Prostate gland (tissue), 2 donors: Measurements from ENCODE around the gene G2E3. TPM values are rescaled to one million over a fixed set of nuclear protein-coding genes. Genes with fewer than 3 reads are reported as not detected.
A peak's percentile ranks its signal among the peaks of the same experiment; 100 is the strongest.

Experiments used
- DNase-seq: peaks from one replicate; pipeline ENCODE4 v3.0.0-alpha.2; 2019; ENCODE audit warnings: low spot score
- H3K27ac ChIP-seq, 2 donors: fragments of 200-600 bp; sonication (generic); 2 replicates each; pipeline ENCODE4 v1.5.1; 2017 to 2019
- H3K27me3 ChIP-seq: fragments of 200-600 bp; sonication (generic); replicated peaks from 2 replicates; pipeline ENCODE4 v1.5.1; 2019; ENCODE audit not compliant: insufficient read depth
- H3K36me3 ChIP-seq, 2 donors: fragments of 200-600 bp; sonication (generic); 1 replicate in 1 of 2; 2 replicates in 1 of 2; pipeline versions ENCODE4 v1.5.1 to v1.8.1; 2017 to 2019
- H3K4me1 ChIP-seq: fragments of 200-600 bp; sonication (generic); replicated peaks from 2 replicates; pipeline ENCODE4 v1.5.1; 2019
- H3K4me3 ChIP-seq, 2 donors: fragments of 200-600 bp; sonication (generic); 2 replicates each; pipeline ENCODE4 v1.5.1; 2017 to 2019
- H3K9me3 ChIP-seq: fragments of 200-600 bp; sonication (generic); 2 replicates; pipeline ENCODE4 v1.5.1; 2017
- POLR2A ChIP-seq: fragments of 450-650 bp; IDR thresholded peaks from one replicate; pipeline ENCODE4 v1.6.1; 2016; ENCODE audit warnings: antibody characterized with exemption, mild to moderate bottlenecking
- POLR2AphosphoS5 ChIP-seq: sonication (generic); formaldehyde crosslinking; IDR thresholded peaks from one replicate; pipeline ENCODE4 v1.6.1; 2017; ENCODE audit warnings: antibody characterized with exemption
- WGBS: methylation state at CpG from one replicate; pipeline ENCODE4 v1.1.5; 2018; 5-methylcytosine and 5-hydroxymethylcytosine counted together
- intact Hi-C: fragments of 100-400 bp; cut with DNase I; formaldehyde crosslinking; loops from one replicate; pipeline ENCODE4 v1.14.2; 2022
- total RNA-seq, 2 donors: library from RNA; depleted of rRNA; stranded (reverse); fragments of >200 nt; gene quantifications; one replicate each; pipeline ENCODE4 v1.1.0, GENCODE V29; 2016
- TF ChIP-seq, protein P1 (sequence below), 4 experiments: fragments of 200-600 bp in 2 of 4; fragments of 450-650 bp in 2 of 4; sonication (generic) in 2 of 4; IDR thresholded peaks; 1 replicate in 3 of 4; 2 replicates in 1 of 4; pipeline ENCODE4 v1.5.1; 2016 to 2019; ENCODE audit warnings: antibody characterized with exemption in 4 of 4, mild to moderate bottlenecking in 2 of 4, moderate library complexity in 2 of 4

G2E3 gene
- total RNA-seq, 2 donors from 2014 or later: 10.4 to 11.6 TPM

GRCh38 chr14:30651937-30652336, 93.0 kb downstream of the G2E3 start:
- no peak overlapping the region for H3K27ac ChIP-seq
- WGBS: 86% methylated on average over 6 of the region's 6 CpGs
- H3K4me1 ChIP-seq: no peaks in the 10 kb centered on the region
- no peaks in the 10 kb centered on the region for H3K9me3 ChIP-seq
- TF ChIP-seq, protein P1, sequence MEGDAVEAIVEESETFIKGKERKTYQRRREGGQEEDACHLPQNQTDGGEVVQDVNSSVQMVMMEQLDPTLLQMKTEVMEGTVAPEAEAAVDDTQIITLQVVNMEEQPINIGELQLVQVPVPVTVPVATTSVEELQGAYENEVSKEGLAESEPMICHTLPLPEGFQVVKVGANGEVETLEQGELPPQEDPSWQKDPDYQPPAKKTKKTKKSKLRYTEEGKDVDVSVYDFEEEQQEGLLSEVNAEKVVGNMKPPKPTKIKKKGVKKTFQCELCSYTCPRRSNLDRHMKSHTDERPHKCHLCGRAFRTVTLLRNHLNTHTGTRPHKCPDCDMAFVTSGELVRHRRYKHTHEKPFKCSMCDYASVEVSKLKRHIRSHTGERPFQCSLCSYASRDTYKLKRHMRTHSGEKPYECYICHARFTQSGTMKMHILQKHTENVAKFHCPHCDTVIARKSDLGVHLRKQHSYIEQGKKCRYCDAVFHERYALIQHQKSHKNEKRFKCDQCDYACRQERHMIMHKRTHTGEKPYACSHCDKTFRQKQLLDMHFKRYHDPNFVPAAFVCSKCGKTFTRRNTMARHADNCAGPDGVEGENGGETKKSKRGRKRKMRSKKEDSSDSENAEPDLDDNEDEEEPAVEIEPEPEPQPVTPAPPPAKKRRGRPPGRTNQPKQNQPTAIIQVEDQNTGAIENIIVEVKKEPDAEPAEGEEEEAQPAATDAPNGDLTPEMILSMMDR (IDR thresholded peaks at IDR 0.05): no peak
- TF ChIP-seq POLR2AphosphoS5 (no peak), POLR2A (no peak)
- no peak for DNase-seq
- no peaks in the 10 kb centered on the region for H3K36me3 ChIP-seq
- H3K27me3 ChIP-seq: no peaks in the 10 kb centered on the region
- intact Hi-C loops: loop anchor here (10.0 kb wide), 1 partner anchor 703 kb away; no protein-coding TSS in a partner anchor
- no peak overlapping the region for H3K4me3 ChIP-seq

- H3K27ac ChIP-seq: no peak overlapping the region
- H3K4me1 ChIP-seq: no peaks in the 10 kb centered on the region
- no peak for DNase-seq
- H3K36me3 ChIP-seq: no peaks in the 10 kb centered on the region
- H3K9me3 ChIP-seq: no peaks in the 10 kb centered on the region
- no peak for TF ChIP-seq POLR2AphosphoS5
- TF ChIP-seq, protein P1 (IDR thresholded peaks at IDR 0.05): no peak
- TF ChIP-seq POLR2A: no peak
- no peak overlapping the region for H3K4me3 ChIP-seq
- H3K27me3 ChIP-seq: no peaks in the 10 kb centered on the region
- intact Hi-C loops: loop anchor here (5.0 to 10.0 kb wide), 3 partner anchors 252 to 700 kb away; no protein-coding TSS in a partner anchor
These were observed 96.2 kb downstream of the G2E3 start for GRCh38 chr14:30655124-30655523.

GRCh38 chr14:30655658-30656057, 96.7 kb downstream of the G2E3 start:
- no peak overlapping the region for H3K4me3 ChIP-seq
- TF ChIP-seq POLR2AphosphoS5 (no peak), POLR2A (no peak)
- TF ChIP-seq, protein P1 (IDR thresholded peaks at IDR 0.05): no peak
- intact Hi-C loops: loop anchor here (5.0 to 10.0 kb wide), 3 partner anchors 252 to 699 kb away; no protein-coding TSS in a partner anchor
- no peak for DNase-seq
- H3K36me3 ChIP-seq: no peaks in the 10 kb centered on the region
- H3K4me1 ChIP-seq: no peaks in the 10 kb centered on the region
- no peaks in the 10 kb centered on the region for H3K27me3 ChIP-seq
- WGBS: 89% methylated on average over 3 of the region's 3 CpGs
- H3K27ac ChIP-seq: no peak overlapping the region
- no peaks in the 10 kb centered on the region for H3K9me3 ChIP-seq

GRCh38 chr14:30656190-30656632, 97.3 kb downstream of the G2E3 start:
- H3K4me1 ChIP-seq: no peaks in the 10 kb centered on the region
- TF ChIP-seq, protein P1 (IDR thresholded peaks at IDR 0.05): peak; percentile 21 to 59 (median 56)
- TF ChIP-seq POLR2A: no peak
- TF ChIP-seq POLR2AphosphoS5: no peak
- H3K9me3 ChIP-seq: no peaks in the 10 kb centered on the region
- H3K4me3 ChIP-seq: no peak overlapping the region
- WGBS: 42% methylated on average over 8 of the region's 8 CpGs
- intact Hi-C loops: loop anchor here (5.0 to 10.0 kb wide), 3 partner anchors 251 to 699 kb away; no protein-coding TSS in a partner anchor
- H3K27ac ChIP-seq: no peak overlapping the region
- DNase-seq: peak; percentile 7
- no peaks in the 10 kb centered on the region for H3K36me3 ChIP-seq
- no peaks in the 10 kb centered on the region for H3K27me3 ChIP-seq

GRCh38 chr14:30657050-30657449, 98.1 kb downstream of the G2E3 start:
- no peaks in the 10 kb centered on the region for H3K27me3 ChIP-seq
- intact Hi-C loops: loop anchor here (5.0 to 10.0 kb wide), 3 partner anchors 250 to 698 kb away; no protein-coding TSS in a partner anchor
- no peak overlapping the region for H3K27ac ChIP-seq
- WGBS: 56% methylated on average over 2 of the region's 2 CpGs
- no peak for DNase-seq
- H3K36me3 ChIP-seq: no peaks in the 10 kb centered on the region
- H3K9me3 ChIP-seq: no peaks in the 10 kb centered on the region
- H3K4me1 ChIP-seq: no peaks in the 10 kb centered on the region
- H3K4me3 ChIP-seq: no peak overlapping the region
- TF ChIP-seq POLR2AphosphoS5 (no peak), POLR2A (no peak)
- TF ChIP-seq, protein P1 (IDR thresholded peaks at IDR 0.05): no peak
